GM18873 (cell line): Measurements from ENCODE around the gene CYP4F12.

Experiments used
- ATAC-seq: cut with Tn5 transposase; IDR thresholded peaks from one replicate; pipeline ENCODE4 v1.9.1; 2021; ENCODE audit warnings: mild to moderate bottlenecking, moderate library complexity, moderate number of reproducible peaks; ENCODE audit not compliant: unreplicated experiment, low FRiP score

Gene CYP4F12

GRCh38 chr19:15672580-15673175, at the start of gene CYP4F12:
Gene CYP4F12 (plus strand): TSS chr19:15673087. CDS start chr19:15673530, 443 bp downstream.
- ATAC-seq: no peak

- ATAC-seq: no peak
These were observed 49.1 kb upstream of the CYP4F12 start for GRCh38 chr19:15623711-15624318.

- ATAC-seq: no peak
These were observed 44.5 kb upstream of the CYP4F12 start for GRCh38 chr19:15628236-15629002.

- ATAC-seq: no peak
These were observed 43.6 kb upstream of the CYP4F12 start for GRCh38 chr19:15629003-15629880.

GRCh38 chr19:15631817-15632216, 41.1 kb upstream of the CYP4F12 start:
- ATAC-seq: no peak

GRCh38 chr19:15633082-15633835, 39.6 kb upstream of the CYP4F12 start:
- ATAC-seq: no peak

GRCh38 chr19:15634105-15634504, 38.8 kb upstream of the CYP4F12 start:
- no peak for ATAC-seq

GRCh38 chr19:15635016-15635805, 37.7 kb upstream of the CYP4F12 start:
- ATAC-seq: no peak

- no peak for ATAC-seq
These were observed 36.9 kb upstream of the CYP4F12 start for GRCh38 chr19:15636026-15636425.

GRCh38 chr19:15639596-15639995, 33.3 kb upstream of the CYP4F12 start:
- no peak for ATAC-seq

- ATAC-seq: no peak
These were observed 32.5 kb upstream of the CYP4F12 start, which contains the start of gene CYP4F3 for GRCh38 chr19:15640294-15640903. Gene CYP4F3 (plus strand): TSS chr19:15640897. CDS start chr19:15641416, 519 bp downstream.

GRCh38 chr19:15640904-15641597, 31.8 kb upstream of the CYP4F12 start:
- ATAC-seq: no peak

- no peak for ATAC-seq
These were observed 30.9 kb upstream of the CYP4F12 start for GRCh38 chr19:15641901-15642491.

- no peak for ATAC-seq
These were observed 30.1 kb upstream of the CYP4F12 start for GRCh38 chr19:15642807-15643206.

GRCh38 chr19:15643387-15643786, 29.5 kb upstream of the CYP4F12 start:
- ATAC-seq: no peak

- ATAC-seq: no peak
These were observed 28.7 kb upstream of the CYP4F12 start for GRCh38 chr19:15644066-15644741.

- no peak for ATAC-seq
These were observed 28.1 kb upstream of the CYP4F12 start for GRCh38 chr19:15644816-15645215.
